Jurkat, Clone E6-1 (cell line): ENCODE measurements around the gene ETV6.
A peak's percentile ranks its signal among the peaks of the same experiment; 100 is the strongest.

ENCODE experiments used
- DNase-seq: peaks from one replicate; pipeline ENCODE4 v3.0.0-alpha.2; 2011; ENCODE audit warnings: low read depth, low spot score
- H3K4me3 ChIP-seq: 2 replicates; pipeline ENCODE4 v1.5.1; 2011; ENCODE audit warnings: mild to moderate bottlenecking, low read length, control low read depth, moderate library complexity

The ETV6 gene

DNA sequence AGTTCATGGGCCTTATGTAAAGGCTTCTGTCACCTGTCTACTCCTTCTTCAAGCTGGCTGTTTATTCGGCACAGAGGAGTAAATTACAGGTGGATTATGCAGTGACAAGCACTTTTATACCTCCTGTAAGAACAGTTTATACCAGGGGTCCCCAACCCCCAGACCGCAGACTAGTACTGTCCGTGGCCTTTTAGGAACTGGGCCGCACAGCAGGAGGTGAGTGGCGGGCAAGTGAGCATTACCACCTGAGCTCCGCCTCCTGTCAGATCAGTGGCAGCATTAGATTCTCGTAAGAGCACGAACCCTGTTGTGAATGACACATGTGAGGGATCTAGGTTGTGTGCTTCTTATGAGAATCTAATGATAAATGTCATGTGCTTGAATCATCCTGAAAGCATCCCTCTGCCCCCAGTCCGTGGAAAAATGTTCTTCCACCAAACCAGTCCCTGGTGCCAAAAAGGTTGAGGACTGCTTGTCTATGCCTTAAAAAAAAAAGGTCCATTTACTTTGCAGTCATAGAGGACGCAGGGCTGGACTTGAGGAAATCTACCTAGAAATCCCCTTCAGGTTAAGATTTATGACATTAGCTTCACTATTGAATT, 78.8 kb downstream of the ETV6 start:
- no peak for DNase-seq
- H3K4me3 ChIP-seq: no peak overlapping the region

- H3K4me3 ChIP-seq: no peak overlapping the region
- DNase-seq: peak; percentile 65
Observed at GRCh38 chr12:11729008-11729407, 79.5 kb downstream of the ETV6 start.

DNA sequence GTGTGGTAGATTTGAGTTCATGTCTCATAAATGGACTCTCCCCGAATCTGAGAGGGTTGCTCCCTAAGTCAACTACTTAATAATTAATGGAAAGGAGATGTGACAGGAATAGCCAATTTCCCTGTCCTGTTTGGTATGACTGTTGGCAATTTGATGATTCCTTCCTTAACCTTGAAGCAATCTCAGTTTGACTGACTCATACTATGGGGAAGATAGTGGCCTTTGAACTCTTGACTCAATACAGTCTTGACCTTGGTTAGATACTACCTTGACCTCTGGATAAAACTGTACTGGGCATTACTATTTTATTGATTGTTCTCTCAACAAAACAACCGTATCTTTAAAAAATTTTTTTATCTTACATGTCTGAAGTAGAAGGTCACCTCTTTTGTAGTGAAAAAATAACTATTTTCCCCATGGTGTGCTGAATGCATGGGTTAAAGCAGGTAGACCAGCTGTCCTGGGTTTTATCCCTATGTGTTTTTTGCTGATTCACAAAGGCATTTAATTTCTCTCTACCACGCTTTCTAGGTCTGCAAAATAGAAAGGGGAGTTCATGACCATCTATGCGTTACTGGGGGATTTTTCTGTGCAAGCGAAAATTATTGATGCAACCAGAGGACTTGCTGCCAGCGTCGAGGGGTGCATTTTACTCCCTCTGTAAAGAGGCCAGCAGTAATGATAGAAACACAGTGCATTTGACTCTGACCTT, 80.1 kb downstream of the ETV6 start:
- no peak overlapping the region for H3K4me3 ChIP-seq
- no peak for DNase-seq

GRCh38 chr12:11730299-11731041, 81.0 kb downstream of the ETV6 start:
- no peak overlapping the region for H3K4me3 ChIP-seq
- DNase-seq: no peak

DNA sequence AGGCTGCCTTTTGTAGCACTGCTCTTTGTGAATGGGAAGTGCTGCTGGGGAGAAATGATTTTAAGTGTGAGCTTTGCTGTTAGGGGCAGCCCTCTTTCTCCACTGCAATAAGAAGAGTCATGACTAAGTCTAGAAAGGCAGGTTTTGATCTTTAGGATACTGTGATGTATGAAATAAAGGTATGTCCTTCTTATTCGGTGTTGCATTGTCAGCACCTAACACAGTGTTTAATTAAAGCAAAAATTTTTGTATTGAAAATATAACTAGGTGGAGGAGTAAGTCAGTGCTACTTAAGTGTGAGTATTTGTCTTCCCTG, 81.5 kb downstream of the ETV6 start:
- H3K4me3 ChIP-seq: no peak overlapping the region
- no peak for DNase-seq

GRCh38 chr12:11731455-11731854, 82.0 kb downstream of the ETV6 start:
- H3K4me3 ChIP-seq: no peak overlapping the region
- DNase-seq: no peak

GRCh38 chr12:11732023-11732422, 82.5 kb downstream of the ETV6 start:
- DNase-seq: no peak
- no peak overlapping the region for H3K4me3 ChIP-seq

GRCh38 chr12:11732715-11733114, 83.2 kb downstream of the ETV6 start:
- H3K4me3 ChIP-seq: no peak overlapping the region
- DNase-seq: no peak

DNA sequence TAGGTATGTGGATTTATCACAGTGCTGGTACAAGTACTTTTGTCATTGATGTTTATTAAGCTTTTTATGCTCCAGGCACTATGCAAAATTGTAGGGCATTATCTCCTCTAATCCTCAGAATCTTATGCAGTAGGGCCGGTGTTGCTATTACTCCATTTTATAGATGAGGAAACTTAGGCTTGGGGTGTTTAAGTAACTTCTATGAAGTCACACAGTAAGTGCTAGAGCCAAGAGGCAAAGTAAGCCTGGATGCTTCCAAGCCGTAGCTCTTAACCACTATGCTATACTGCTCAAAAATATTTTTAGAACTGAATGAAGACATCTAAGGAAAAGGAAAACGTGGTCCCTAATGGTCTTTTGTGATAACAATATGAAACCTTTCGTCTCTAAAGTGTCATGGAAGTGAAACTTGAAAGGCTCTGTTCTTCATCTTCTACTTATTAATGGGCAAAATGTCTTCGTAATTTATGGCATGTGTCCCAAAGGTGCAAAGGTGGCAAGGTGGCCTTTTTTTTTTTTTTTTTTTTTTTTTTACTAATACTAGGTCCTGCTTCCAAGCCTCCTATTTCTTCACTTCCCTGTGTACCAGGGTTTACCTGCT, 85.2 kb downstream of the ETV6 start:
- H3K4me3 ChIP-seq: no peak overlapping the region

GRCh38 chr12:11738450-11738849, 89.0 kb downstream of the ETV6 start:
- no peak overlapping the region for H3K4me3 ChIP-seq
- no peak for DNase-seq

More for the DNA sequence above, 85.2 kb downstream of the ETV6 start:
- no peak for DNase-seq

GRCh38 chr12:11739980-11740577, 90.6 kb downstream of the ETV6 start:
- no peak for DNase-seq
- no peak overlapping the region for H3K4me3 ChIP-seq

GRCh38 chr12:11741434-11742092, 92.1 kb downstream of the ETV6 start:
- H3K4me3 ChIP-seq: no peak overlapping the region
- DNase-seq: no peak

GRCh38 chr12:11743423-11744409, 94.2 kb downstream of the ETV6 start:
- no peak for DNase-seq
- H3K4me3 ChIP-seq: no peak overlapping the region

DNA sequence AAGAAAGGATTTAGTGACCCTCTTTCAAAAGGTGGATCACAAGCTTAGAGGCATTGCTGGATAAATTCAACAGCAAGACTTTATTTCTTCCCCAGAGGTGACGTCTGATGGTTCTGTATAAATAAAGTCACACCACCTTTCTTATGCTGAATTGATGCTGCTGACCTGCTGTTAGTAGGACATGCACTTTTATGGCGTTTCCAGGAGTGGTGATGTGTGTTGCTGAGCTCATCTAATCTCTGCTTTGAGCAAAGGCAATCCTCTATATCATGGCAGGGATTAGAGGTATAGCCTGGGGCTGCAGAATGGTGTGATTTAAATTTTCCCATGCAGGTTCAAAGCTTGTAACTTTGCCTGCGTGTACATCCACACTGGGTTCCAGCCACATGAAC, 94.9 kb downstream of the ETV6 start:
- no peak for DNase-seq

DNA sequence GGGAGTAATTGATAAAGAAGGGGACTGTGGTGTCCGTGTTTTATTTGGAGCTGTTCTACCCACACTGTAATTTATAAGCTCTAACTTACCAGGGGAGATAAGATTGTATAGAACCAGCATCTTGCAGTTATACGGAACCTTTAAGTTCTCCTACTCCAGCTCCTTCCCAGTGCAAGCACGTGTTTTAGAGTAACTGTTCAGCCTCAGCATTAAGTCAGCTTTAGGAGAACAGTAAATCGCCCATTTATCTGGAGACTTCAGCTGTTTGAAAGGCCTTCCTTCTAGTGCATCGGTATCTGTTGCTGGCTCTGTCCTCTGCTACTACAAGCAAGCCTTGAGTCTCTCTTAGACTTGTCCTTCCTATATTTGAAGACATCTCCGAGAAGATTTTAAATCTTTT, 95.6 kb downstream of the ETV6 start:
- no peak for DNase-seq
- no peak overlapping the region for H3K4me3 ChIP-seq

More for the DNA sequence above, 94.9 kb downstream of the ETV6 start:
- no peak overlapping the region for H3K4me3 ChIP-seq

- no peak overlapping the region for H3K4me3 ChIP-seq
- DNase-seq: no peak
Observed at GRCh38 chr12:11746024-11746771, 96.7 kb downstream of the ETV6 start.

- no peak overlapping the region for H3K4me3 ChIP-seq
Observed at GRCh38 chr12:11746940-11747716, 97.7 kb downstream of the ETV6 start.

More at GRCh38 chr12:11746940-11747716, 97.7 kb downstream of the ETV6 start:
- DNase-seq: no peak
